K562 (cell line): Measurements from ENCODE around the gene USP35. TPM values are rescaled to one million over a fixed set of nuclear protein-coding genes. Genes with fewer than 3 reads are reported as not detected.

Experiments
- ATAC-seq: fragments of 200-7000 bp; cut with Tn5 transposase; 3 replicates; pipeline ENCODE4 v1.9.1; 2020; ENCODE audit warnings: moderate library complexity
- BruUV-seq: library from RNA; stranded (reverse); fragments of 400-500 nt; replicated peaks from 2 replicates; lab custom pipeline; 2021; lab: Mats Ljungman, UMichigan
- CTCF ChIA-PET: fragments of 300-600 bp; formaldehyde crosslinking; extraction: SDS; loops from one replicate; lab custom pipeline; 2021; ENCODE audit warnings: low intra/inter-chr PET ratio; lab: Yijun Ruan, JAX
- POLR2A ChIA-PET: fragments of 300-600, 350-650 bp; sonication (Branson Sonifier 250); formaldehyde crosslinking; extraction: SDS; loops from one replicate; lab custom pipeline; 2021; ENCODE audit warnings: antibody characterized with exemption, inconsistent platforms; lab: Yijun Ruan, JAX
- DNase-seq, 4 experiments: peaks; one replicate each; pipeline versions ENCODE4 v3.0.0 to v3.0.0-alpha.2; 2011 to 2018; ENCODE audit warnings: low spot score in 3 of 4, mixed read lengths in 3 of 4; ENCODE audit errors: extremely low read depth in 1 of 4
- FAIRE-seq: peaks from 2 replicates; lab custom pipeline; 2011; peaks lifted over from hg19 to GRCh38; lab: Jason Lieb, UNC
- H2AFZ ChIP-seq: 2 replicates; pipeline ENCODE4 v1.6.0; 2011; ENCODE audit warnings: low read depth, low read length, control low read depth, inconsistent platforms
- H3K27ac ChIP-seq: fragments of 200-600 bp; 3 replicates; pipeline ENCODE4 v1.8.0; 2011; ENCODE audit warnings: low read depth, mild to moderate bottlenecking, control low read depth, inconsistent platforms, low read length, moderate library complexity, mixed read lengths; ENCODE audit errors: extremely low read depth
- H3K27me3 ChIP-seq, 2 experiments: fragments of 300-600 bp in 1 of 2; 2 replicates in 1 of 2; 3 replicates in 1 of 2; pipeline versions ENCODE4 v1.6.0 to v1.8.0; 2011; ENCODE audit warnings: inconsistent platforms in 2 of 2, low read length in 2 of 2, mild to moderate bottlenecking in 1 of 2, mixed read lengths in 1 of 2, moderate library complexity in 1 of 2; ENCODE audit not compliant: control insufficient read depth in 2 of 2, insufficient read depth in 2 of 2
- H3K36me3 ChIP-seq: fragments of 300-600 bp; 3 replicates; pipeline ENCODE4 v1.8.0; 2011; ENCODE audit warnings: mild to moderate bottlenecking, low read length, inconsistent platforms; ENCODE audit not compliant: control insufficient read depth, insufficient read depth
- H3K4me1 ChIP-seq, 2 experiments: fragments of 200-600 bp in 1 of 2; replicated peaks in 1 of 2; 2 replicates in 1 of 2; 3 replicates in 1 of 2; pipeline versions ENCODE4 v1.5.1 to v1.8.0; 2011; ENCODE audit warnings: inconsistent platforms in 2 of 2, low read length in 2 of 2, mild to moderate bottlenecking in 1 of 2, mixed read lengths in 1 of 2, moderate library complexity in 1 of 2; ENCODE audit not compliant: control insufficient read depth in 2 of 2, insufficient read depth in 2 of 2
- H3K4me2 ChIP-seq: 2 replicates; pipeline ENCODE4 v1.6.1; 2011; ENCODE audit warnings: low read length, control low read depth, inconsistent platforms, mixed read lengths; ENCODE audit not compliant: insufficient read depth
- H3K4me3 ChIP-seq: fragments of 200-600 bp; sonication (generic), shearing (Covaris generic); 2 replicates; pipeline ENCODE4 v1.5.1; 2016; ENCODE audit warnings: control low read depth, inconsistent platforms
- H3K79me2 ChIP-seq: fragments of 200-600 bp; 3 replicates; pipeline ENCODE4 v1.8.0; 2011; ENCODE audit warnings: low read length, inconsistent platforms; ENCODE audit not compliant: control insufficient read depth, insufficient read depth
- H3K9ac ChIP-seq, 2 experiments: 2 replicates each; pipeline versions ENCODE4 v1.6.0 to v1.6.1; 2011; ENCODE audit warnings: low read depth in 2 of 2, low read length in 2 of 2, control low read depth in 1 of 2, inconsistent platforms in 1 of 2, mild to moderate bottlenecking in 1 of 2, mixed read lengths in 1 of 2; ENCODE audit not compliant: insufficient read depth in 1 of 2
- H3K9me1 ChIP-seq: one replicate; pipeline ENCODE4 v1.6.0; 2011; ENCODE audit warnings: inconsistent platforms, mild to moderate bottlenecking, low read length, moderate library complexity; ENCODE audit not compliant: control insufficient read depth, insufficient read depth
- H3K9me3 ChIP-seq: replicated peaks from 2 replicates; pipeline ENCODE4 v1.5.1; 2011; ENCODE audit warnings: low read depth, low read length, inconsistent platforms; ENCODE audit not compliant: control insufficient read depth, insufficient read depth
- H4K20me1 ChIP-seq: replicated peaks from 2 replicates; pipeline ENCODE4 v1.6.1; 2011; ENCODE audit warnings: low read length, inconsistent platforms, mixed read lengths; ENCODE audit not compliant: control insufficient read depth, insufficient read depth
- CBX8 ChIP-seq: fragments of 200-600 bp; sonication (generic); IDR thresholded peaks from 2 replicates; pipeline ENCODE4 v1.6.1; 2012; ENCODE audit warnings: borderline replicate concordance, mixed run types, low read depth, mild to moderate bottlenecking, moderate library complexity, mixed read lengths, low read length, control low read depth, inconsistent platforms; ENCODE audit not compliant: poor library complexity, severe bottlenecking; ENCODE audit errors: extremely low read depth
- ESRRB ChIP-seq: fragments of 250-450 bp; sonication (Bioruptor Pico); IDR thresholded peaks from 2 replicates; pipeline ENCODE4 v1.5.0; 2020; ENCODE audit warnings: mild to moderate bottlenecking, moderate library complexity, borderline replicate concordance
- FOSL1 ChIP-seq: fragments of 200-800 bp; sonication (Bioruptor generic); conservative IDR thresholded peaks from 2 replicates; pipeline ENCODE4 v1.6.1; 2016; ENCODE audit warnings: missing genetic modification characterization, missing compliant biosample characterization
- FOXJ3 ChIP-seq: sonication (generic); formaldehyde crosslinking; IDR thresholded peaks from 2 replicates; pipeline ENCODE4 v1.4.0; 2020; ENCODE audit warnings: mild to moderate bottlenecking, missing genetic modification reagents
- ILF3 ChIP-seq: fragments of 450-650 bp; IDR thresholded peaks from 2 replicates; pipeline ENCODE4 v1.6.1; 2018; ENCODE audit warnings: antibody characterized with exemption, mild to moderate bottlenecking, moderate library complexity, borderline replicate concordance
- NFE2L1 ChIP-seq: fragments of 450-650 bp; IDR thresholded peaks from 2 replicates; pipeline ENCODE4 v1.6.1; 2016; ENCODE audit warnings: missing genetic modification characterization, low read depth, mild to moderate bottlenecking, missing compliant biosample characterization, moderate library complexity, borderline replicate concordance
- SIX5 ChIP-seq, 2 experiments: IDR thresholded peaks; 2 replicates each; pipeline ENCODE4 v1.6.1; 2011; ENCODE audit warnings: low read length in 2 of 2, borderline replicate concordance in 1 of 2, low read depth in 1 of 2, mild to moderate bottlenecking in 1 of 2, moderate library complexity in 1 of 2; ENCODE audit not compliant: insufficient read depth in 1 of 2
- TAF7 ChIP-seq: fragments of 450-650 bp; IDR thresholded peaks from 2 replicates; pipeline ENCODE4 v1.6.1; 2016; ENCODE audit warnings: missing genetic modification characterization, missing compliant biosample characterization
- WGBS: fragments of 100-300 bp; shearing (Covaris generic); methylation state at CpG from one replicate; pipeline ENCODE4 v1.1.6; 2016; ENCODE audit warnings: low coverage, mixed read lengths; ENCODE audit not compliant: insufficient coverage; ENCODE audit errors: missing lambda C conversion rate; 5-methylcytosine and 5-hydroxymethylcytosine counted together
- in situ Hi-C: fragments of 300-500 bp; cut with MboI; formaldehyde crosslinking; loops from 4 replicates; pipeline ENCODE4 v1.15.0; 2018; ENCODE audit warnings: inconsistent platforms, mixed read lengths
- intact Hi-C: fragments of 100-400 bp; cut with micrococcal nuclease; formaldehyde crosslinking; loops from 2 replicates; pipeline ENCODE4 v1.14.2; 2022
- polyA plus RNA-seq, 8 experiments: library from polyadenylated mRNA; depleted of rRNA in 4 of 8; stranded (reverse) in 5 of 8; unstranded in 3 of 8; fragments of >200 nt; fragmentation: Nextera tagmentation in 2 of 8; fragmentation: Illumina TruSeq in 1 of 8; extraction: Ambion mirVana in 2 of 8; extraction: Trizol in 1 of 8; gene quantifications; 2 replicates each; pipeline versions ENCODE4 v1.2.1 to v1.2.3, GENCODE V29; 2011 to 2014; ENCODE audit warnings: inconsistent platforms in 1 of 8, missing spikeins in 1 of 8
- total RNA-seq, 7 experiments: library from RNA; depleted of rRNA in 6 of 7; stranded (reverse); fragments of >200 nt in 6 of 7; fragmentation: Illumina TruSeq in 2 of 7; extraction: Trizol in 2 of 7; gene quantifications; 2 replicates each; pipeline versions ENCODE4 v1.2.1 to v1.2.3, GENCODE V29; 2011 to 2021; ENCODE audit warnings: low replicate concordance in 1 of 7
- TF ChIP-seq, protein P1 (sequence below): fragments of 450-650 bp; IDR thresholded peaks from 2 replicates; pipeline ENCODE4 v1.6.1; 2017; ENCODE audit warnings: antibody characterized with exemption, mild to moderate bottlenecking

USP35 gene
- total and polyA plus RNA-seq, 9 of the 15 experiments (the other 6 are each of a cell fraction or from before 2014, with no cell fraction given), result 0.01 to 4.8 (median 3.6) TPM

DNA sequence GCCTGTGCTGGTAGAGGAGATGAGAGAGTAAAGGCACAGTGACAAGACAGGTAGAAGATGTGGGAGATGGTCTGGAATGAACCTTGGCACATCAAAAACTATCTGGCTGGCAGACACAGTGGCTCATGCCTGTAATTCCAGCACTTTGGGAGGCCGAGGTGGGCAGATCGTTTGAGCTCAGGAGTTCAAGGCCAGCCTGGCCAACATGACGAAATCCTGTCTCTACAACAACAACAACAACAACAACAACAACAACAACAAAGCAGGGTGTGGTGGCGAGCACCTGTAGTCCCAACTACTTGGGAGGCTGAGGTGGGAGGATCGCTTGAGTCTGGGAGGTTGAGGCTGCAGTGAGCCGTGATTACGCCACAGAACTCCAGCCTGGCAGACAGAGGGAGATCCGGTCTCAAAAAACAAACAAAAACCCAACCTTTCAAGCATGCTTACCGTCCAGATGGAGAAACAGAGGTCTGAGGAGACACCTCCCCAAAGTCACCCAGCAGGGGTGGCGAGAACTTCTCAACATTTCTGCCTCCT is 12.0 kb upstream of the USP35 start:
- Histone ChIP-seq H3K4me3 (no peak overlapping the region), H3K9me3 (no peaks in the 10 kb centered on the region), H3K79me2 (no peaks in the 10 kb centered on the region), H3K27me3 (no peaks in the 10 kb centered on the region), H3K4me2 (no peak overlapping the region), H3K4me1 (peaks cover 5 to 15% of the 10 kb centered on the region in 2 experiments; a peak in 4 of 5 replicates), H3K36me3 (no peaks in the 10 kb centered on the region), H3K9ac (no peak overlapping the region), H4K20me1 (no peaks in the 10 kb centered on the region), H3K9me1 (no peaks in the 10 kb centered on the region), H3K27ac (no peak overlapping the region), H2AFZ (no peak overlapping the region)
- no peak for TF ChIP-seq CBX8
- TF ChIP-seq TAF7 (tag), result no peak
- no peak for TF ChIP-seq NFE2L1 (tag)
- in situ Hi-C loops (no loop called here), intact Hi-C loops (no loop called here)
- FAIRE-seq (no peak), DNase-seq (no peak), ATAC-seq (no peak)
- ChIA-PET CTCF (no interaction called here), POLR2A (no interaction called here)
- WGBS, result 74% methylated on average over 10 of the region's 10 CpGs
- BruUV-seq, result no TSS peak

DNA sequence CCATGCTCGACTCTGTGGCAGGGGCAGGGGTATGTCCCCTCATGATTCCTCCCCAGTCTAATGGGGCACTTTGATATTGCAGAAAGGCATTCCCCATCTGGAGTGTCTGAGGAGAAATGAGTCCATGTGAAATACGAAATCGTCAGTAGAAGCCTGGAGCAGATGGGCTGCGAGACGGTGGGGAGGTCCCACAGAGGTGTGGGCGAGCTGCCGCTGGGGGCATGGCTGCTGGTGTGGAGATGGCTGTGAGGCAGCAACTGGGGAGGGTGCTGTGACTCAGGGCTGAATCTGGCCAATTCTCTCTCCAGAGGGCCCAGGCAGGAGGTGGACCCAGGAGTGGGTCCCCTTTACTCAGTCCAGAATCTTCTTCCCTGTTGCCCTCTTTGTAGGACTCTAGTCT is 11.5 kb upstream of the USP35 start:
- no peak overlapping the region for H2AFZ ChIP-seq
- in situ Hi-C loops (no loop called here), intact Hi-C loops (no loop called here)
- no peaks in the 10 kb centered on the region for H4K20me1 ChIP-seq
- FAIRE-seq (no peak), ATAC-seq (peak; percentile 20; the same call in 2 of the 3 replicates), DNase-seq (no peak)
- no peaks in the 10 kb centered on the region for H3K79me2 ChIP-seq
- H3K9ac ChIP-seq, result peak overlapping the region in 1 of 2 experiments; percentile 78; a peak in 1 of 4 replicates
- H3K36me3 ChIP-seq, result no peaks in the 10 kb centered on the region
- ChIA-PET POLR2A (no interaction called here), CTCF (no interaction called here)
- H3K4me3 ChIP-seq, result no peak overlapping the region
- TF ChIP-seq FOSL1 (tag) (no peak), ILF3 (no peak), ESRRB (CRISPR knock-in tag) (no peak), SIX5 (IDR thresholded peaks at IDR 0.05; ENCODE audit: borderline replicate concordance in 1 of 2, insufficient read depth in 1 of 2, low read depth in 1 of 2, low read length in 2 of 2) (no peak), FOXJ3 (CRISPR knock-in tag) (no peak)
- TF ChIP-seq, protein P1, sequence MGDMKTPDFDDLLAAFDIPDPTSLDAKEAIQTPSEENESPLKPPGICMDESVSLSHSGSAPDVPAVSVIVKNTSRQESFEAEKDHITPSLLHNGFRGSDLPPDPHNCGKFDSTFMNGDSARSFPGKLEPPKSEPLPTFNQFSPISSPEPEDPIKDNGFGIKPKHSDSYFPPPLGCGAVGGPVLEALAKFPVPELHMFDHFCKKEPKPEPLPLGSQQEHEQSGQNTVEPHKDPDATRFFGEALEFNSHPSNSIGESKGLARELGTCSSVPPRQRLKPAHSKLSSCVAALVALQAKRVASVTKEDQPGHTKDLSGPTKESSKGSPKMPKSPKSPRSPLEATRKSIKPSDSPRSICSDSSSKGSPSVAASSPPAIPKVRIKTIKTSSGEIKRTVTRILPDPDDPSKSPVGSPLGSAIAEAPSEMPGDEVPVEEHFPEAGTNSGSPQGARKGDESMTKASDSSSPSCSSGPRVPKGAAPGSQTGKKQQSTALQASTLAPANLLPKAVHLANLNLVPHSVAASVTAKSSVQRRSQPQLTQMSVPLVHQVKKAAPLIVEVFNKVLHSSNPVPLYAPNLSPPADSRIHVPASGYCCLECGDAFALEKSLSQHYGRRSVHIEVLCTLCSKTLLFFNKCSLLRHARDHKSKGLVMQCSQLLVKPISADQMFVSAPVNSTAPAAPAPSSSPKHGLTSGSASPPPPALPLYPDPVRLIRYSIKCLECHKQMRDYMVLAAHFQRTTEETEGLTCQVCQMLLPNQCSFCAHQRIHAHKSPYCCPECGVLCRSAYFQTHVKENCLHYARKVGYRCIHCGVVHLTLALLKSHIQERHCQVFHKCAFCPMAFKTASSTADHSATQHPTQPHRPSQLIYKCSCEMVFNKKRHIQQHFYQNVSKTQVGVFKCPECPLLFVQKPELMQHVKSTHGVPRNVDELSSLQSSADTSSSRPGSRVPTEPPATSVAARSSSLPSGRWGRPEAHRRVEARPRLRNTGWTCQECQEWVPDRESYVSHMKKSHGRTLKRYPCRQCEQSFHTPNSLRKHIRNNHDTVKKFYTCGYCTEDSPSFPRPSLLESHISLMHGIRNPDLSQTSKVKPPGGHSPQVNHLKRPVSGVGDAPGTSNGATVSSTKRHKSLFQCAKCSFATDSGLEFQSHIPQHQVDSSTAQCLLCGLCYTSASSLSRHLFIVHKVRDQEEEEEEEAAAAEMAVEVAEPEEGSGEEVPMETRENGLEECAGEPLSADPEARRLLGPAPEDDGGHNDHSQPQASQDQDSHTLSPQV, result no peak
- H3K9me3 ChIP-seq, result no peaks in the 10 kb centered on the region
- 65% methylated on average over 7 of the region's 7 CpGs for WGBS
- H3K9me1 ChIP-seq, result no peaks in the 10 kb centered on the region
- no peaks in the 10 kb centered on the region for H3K27me3 ChIP-seq
- BruUV-seq, result no TSS peak
- H3K4me1 ChIP-seq, result peaks cover 5 to 15% of the 10 kb centered on the region in 2 experiments; a peak in 4 of 5 replicates
- H3K4me2 ChIP-seq, result no peak overlapping the region
- H3K27ac ChIP-seq, result no peak overlapping the region
